Right ventricle myocardium superior (tissue), 1 donor: ENCODE results near the gene MRI1. TPM values are rescaled to one million over a fixed set of nuclear protein-coding genes. Genes with fewer than 3 reads are reported as not detected.
"Not testable (repeated sequence)": the region's sequence is repeated elsewhere in the genome, so short reads cannot be mapped to it uniquely, and the experiment has no call there.

Source experiments
- ATAC-seq: fragments of 200-7000 bp; cut with Tn5 transposase; one replicate; pipeline ENCODE4 v1.9.1; 2020; ENCODE audit warnings: mild to moderate bottlenecking; ENCODE audit not compliant: poor library complexity
- DNase-seq: peaks from one replicate; pipeline ENCODE4 v3.0.0-alpha.2; 2020
- intact Hi-C: fragments of 100-400 bp; cut with DNase I; formaldehyde crosslinking; loops from one replicate; pipeline ENCODE4 v1.11.2; 2022
- total RNA-seq: library from RNA; stranded (reverse); fragmentation: NEBNext Ultra II Directional; extraction: Animal tissue kit (Norgen Biotek cat#: 25700); gene quantifications from one replicate; pipeline ENCODE4 v1.2.1, GENCODE V29; 2021
- donor health status: DM: no; HTN: yes; CAD: no; lungs with severe emphysema.

Gene MRI1
- total RNA-seq, 1 donor from 2014 or later = 15.2 TPM

GRCh38 chr19:13783565-13784500, 19.5 kb downstream of the MRI1 start:
- intact Hi-C loops = loop anchor here (5.0 kb wide), 1 partner anchor 78 kb away; no protein-coding TSS in a partner anchor
- ATAC-seq (no peak), DNase-seq (no peak)

- DNase-seq = peak; percentile 85
- peak; percentile 69 for ATAC-seq
- intact Hi-C loops = loop anchor here (5.0 kb wide), 1 partner anchor 77 kb away; no protein-coding TSS in a partner anchor
Measured at GRCh38 chr19:13784731-13785452, 20.6 kb downstream of the MRI1 start.

GRCh38 chr19:13788991-13789390, 24.7 kb downstream of the MRI1 start:
- intact Hi-C loops = no loop called here
- ATAC-seq (no peak), DNase-seq (peak; percentile 61)

GRCh38 chr19:13790354-13790753, 26.0 kb downstream of the MRI1 start:
- no peak for ATAC-seq
- DNase-seq = no peak
- intact Hi-C loops = no loop called here

GRCh38 chr19:13793317-13793716, 29.0 kb downstream of the MRI1 start:
- ATAC-seq, DNase-seq, intact Hi-C loops: not testable (repeated sequence)

GRCh38 chr19:13794398-13794756, 30.1 kb downstream of the MRI1 start:
- intact Hi-C loops = no loop called here
- ATAC-seq = peak; percentile 42
- peak; percentile 85 for DNase-seq

- ATAC-seq = peak; percentile 97
- peak; percentile 100 for DNase-seq
- intact Hi-C loops = no loop called here
Measured at GRCh38 chr19:13794757-13795589, 30.7 kb downstream of the MRI1 start, which contains the start of gene ZSWIM4. TSS of gene ZSWIM4 (plus strand) at chr19:13795443. CDS start at chr19:13795649, 206 bp downstream.

GRCh38 chr19:13795595-13796300, 31.4 kb downstream of the MRI1 start:
- intact Hi-C loops = no loop called here
- ATAC-seq (peak; percentile 14), DNase-seq (no peak)

GRCh38 chr19:13796301-13797057, 32.2 kb downstream of the MRI1 start:
- ATAC-seq = peak; percentile 14
- intact Hi-C loops = no loop called here
- peak; percentile 81 for DNase-seq

- ATAC-seq = no peak
- DNase-seq = no peak
- intact Hi-C loops = no loop called here
Measured at GRCh38 chr19:13797058-13797440, 32.7 kb downstream of the MRI1 start.

- intact Hi-C loops = no loop called here
- DNase-seq = no peak
- ATAC-seq = no peak
Measured at GRCh38 chr19:13797870-13798269, 33.5 kb downstream of the MRI1 start.

GRCh38 chr19:13799669-13800068, 35.3 kb downstream of the MRI1 start:
- ATAC-seq (no peak), DNase-seq (no peak)
- intact Hi-C loops = no loop called here

GRCh38 chr19:13803038-13803437, 38.7 kb downstream of the MRI1 start:
- intact Hi-C loops = no loop called here
- no peak for ATAC-seq
- no peak for DNase-seq

- ATAC-seq (peak; percentile 79), DNase-seq (peak; percentile 69)
- intact Hi-C loops = no loop called here
Measured at GRCh38 chr19:13804830-13805683, 40.7 kb downstream of the MRI1 start.

- ATAC-seq (no peak), DNase-seq (no peak)
- intact Hi-C loops = no loop called here
Measured at GRCh38 chr19:13806728-13807127, 42.4 kb downstream of the MRI1 start.

- ATAC-seq (no peak), DNase-seq (no peak)
- intact Hi-C loops = no loop called here
Measured at GRCh38 chr19:13807421-13808021, 43.2 kb downstream of the MRI1 start.
